ENCODE measurements around the gene FAM170B. TPM values are rescaled to one million over a fixed set of nuclear protein-coding genes. Genes with fewer than 3 reads are reported as not detected.

The FAM170B gene
- total RNA-seq: not detected in 2 replicates

GRCh38 chr10:49133706-49134248 is at the start of gene FAM170B:
FAM170B (minus strand) TSS chr10:49134021; CDS start chr10:49133918, 103 bp downstream.
- no peak within 1 kb of the TSS for H3K27ac Mint-ChIP-seq
- no peaks in the 10 kb centered on the region for H3K4me1 Mint-ChIP-seq
- H3K27me3 Mint-ChIP-seq: peaks cover 8% of the 10 kb centered on the region
- no peak within 1 kb of the TSS for H3K4me3 Mint-ChIP-seq
- no peaks in the 10 kb centered on the region for H3K36me3 Mint-ChIP-seq (ENCODE audit: low read depth)
- H3K9me3 Mint-ChIP-seq: no peaks in the 10 kb centered on the region
- no peak for DNase-seq
- intact Hi-C loops (cut with micrococcal nuclease): no loop called here

GRCh38 chr10:49182776-49183175 is 49.0 kb upstream of the FAM170B start:
- Mint-ChIP-seq H3K27me3 (peaks cover 2% of the 10 kb centered on the region), H3K9me3 (peaks cover 3% of the 10 kb centered on the region), H3K4me3 (no peak overlapping the region), H3K27ac (peak overlapping the region; percentile 73), H3K36me3 (ENCODE audit: low read depth) (peaks cover 24% of the 10 kb centered on the region), H3K4me1 (peaks cover 59% of the 10 kb centered on the region)
- DNase-seq: no peak
- intact Hi-C loops (cut with micrococcal nuclease): loop anchor here (5.0 to 10.0 kb wide), 5 partner anchors 175 to 1440 kb away; partner anchors contain the start of gene SGMS1

GRCh38 chr10:49180444-49180860 is 46.6 kb upstream of the FAM170B start:
- no peaks in the 10 kb centered on the region for H3K27me3 Mint-ChIP-seq
- peak overlapping the region; percentile 26 for H3K4me3 Mint-ChIP-seq
- H3K27ac Mint-ChIP-seq: peak overlapping the region; percentile 91
- peaks cover 3% of the 10 kb centered on the region for H3K9me3 Mint-ChIP-seq
- peaks cover 66% of the 10 kb centered on the region for H3K4me1 Mint-ChIP-seq
- peaks cover 26% of the 10 kb centered on the region for H3K36me3 Mint-ChIP-seq (ENCODE audit: low read depth)
- intact Hi-C loops (cut with micrococcal nuclease): loop anchor here (5.0 to 10.0 kb wide), 5 partner anchors 177 to 1442 kb away; partner anchors contain the start of gene SGMS1
- no peak for DNase-seq

GRCh38 chr10:49179699-49180443 is 46.0 kb upstream of the FAM170B start:
- H3K27ac Mint-ChIP-seq: peak overlapping the region; percentile 91
- peaks cover 66% of the 10 kb centered on the region for H3K4me1 Mint-ChIP-seq
- H3K27me3 Mint-ChIP-seq: no peaks in the 10 kb centered on the region
- H3K9me3 Mint-ChIP-seq: peaks cover 3% of the 10 kb centered on the region
- peak; percentile 56 for DNase-seq
- intact Hi-C loops (cut with micrococcal nuclease): loop anchor here (5.0 to 10.0 kb wide), 5 partner anchors 177 to 1442 kb away; partner anchors contain the start of gene SGMS1
- H3K36me3 Mint-ChIP-seq (ENCODE audit: low read depth): peaks cover 26% of the 10 kb centered on the region
- peak overlapping the region; percentile 26 for H3K4me3 Mint-ChIP-seq

- H3K4me3 Mint-ChIP-seq: peak overlapping the region; percentile 69
- no peaks in the 10 kb centered on the region for H3K27me3 Mint-ChIP-seq
- peaks cover 23% of the 10 kb centered on the region for H3K36me3 Mint-ChIP-seq (ENCODE audit: low read depth)
- peak overlapping the region; percentile 95 for H3K27ac Mint-ChIP-seq
- DNase-seq: peak; percentile 54
- H3K4me1 Mint-ChIP-seq: peaks cover 57% of the 10 kb centered on the region
- intact Hi-C loops (cut with micrococcal nuclease): no loop called here
- H3K9me3 Mint-ChIP-seq: peaks cover 3% of the 10 kb centered on the region
Measured at GRCh38 chr10:49178489-49179471, 45.0 kb upstream of the FAM170B start.

- Mint-ChIP-seq H3K27me3 (no peaks in the 10 kb centered on the region), H3K4me1 (peaks cover 54% of the 10 kb centered on the region), H3K9me3 (peaks cover 3% of the 10 kb centered on the region), H3K27ac (peak overlapping the region; percentile 95), H3K4me3 (peak overlapping the region; percentile 69), H3K36me3 (ENCODE audit: low read depth) (peaks cover 21% of the 10 kb centered on the region)
- intact Hi-C loops (cut with micrococcal nuclease): loop anchor here (1.0 to 2.0 kb wide), 5 partner anchors 13 to 361 kb away; partner anchors contain the start of gene ERCC6
- peak; percentile 88 for DNase-seq
Measured at GRCh38 chr10:49177391-49178355, 43.9 kb upstream of the FAM170B start.

GRCh38 chr10:49176310-49177268 is 42.8 kb upstream of the FAM170B start:
- peaks cover 48% of the 10 kb centered on the region for H3K4me1 Mint-ChIP-seq
- peaks cover 3% of the 10 kb centered on the region for H3K9me3 Mint-ChIP-seq
- peak overlapping the region; percentile 95 for H3K27ac Mint-ChIP-seq
- H3K36me3 Mint-ChIP-seq (ENCODE audit: low read depth): peaks cover 19% of the 10 kb centered on the region
- no peak for DNase-seq
- peak overlapping the region; percentile 69 for H3K4me3 Mint-ChIP-seq
- intact Hi-C loops (cut with micrococcal nuclease): loop anchor here (1.0 to 2.0 kb wide), 5 partner anchors 12 to 362 kb away; partner anchors contain the start of gene ERCC6
- no peaks in the 10 kb centered on the region for H3K27me3 Mint-ChIP-seq

GRCh38 chr10:49175587-49176309 is 41.9 kb upstream of the FAM170B start:
- peak overlapping the region; percentile 95 for H3K27ac Mint-ChIP-seq
- H3K27me3 Mint-ChIP-seq: no peaks in the 10 kb centered on the region

GRCh38 chr10:49174926-49175500 is 41.2 kb upstream of the FAM170B start:
- Mint-ChIP-seq H3K4me1 (peaks cover 37% of the 10 kb centered on the region), H3K27ac (no peak overlapping the region), H3K36me3 (ENCODE audit: low read depth) (peaks cover 10% of the 10 kb centered on the region), H3K9me3 (no peaks in the 10 kb centered on the region), H3K27me3 (no peaks in the 10 kb centered on the region), H3K4me3 (no peak overlapping the region)
- no peak for DNase-seq
- intact Hi-C loops (cut with micrococcal nuclease): no loop called here

More at GRCh38 chr10:49175587-49176309, 41.9 kb upstream of the FAM170B start:
- peak; percentile 53 for DNase-seq
- Mint-ChIP-seq H3K36me3 (ENCODE audit: low read depth) (peaks cover 14% of the 10 kb centered on the region), H3K4me1 (peaks cover 41% of the 10 kb centered on the region), H3K9me3 (peaks cover 2% of the 10 kb centered on the region), H3K4me3 (no peak overlapping the region)
- intact Hi-C loops (cut with micrococcal nuclease): loop anchor here (2.0 kb wide), 2 partner anchors 99 to 363 kb away; partner anchors contain the start of gene ERCC6

- intact Hi-C loops (cut with micrococcal nuclease): no loop called here
- H3K27me3 Mint-ChIP-seq: no peaks in the 10 kb centered on the region
- no peaks in the 10 kb centered on the region for H3K9me3 Mint-ChIP-seq
- no peak overlapping the region for H3K27ac Mint-ChIP-seq
- no peak for DNase-seq
- H3K4me1 Mint-ChIP-seq: peaks cover 34% of the 10 kb centered on the region
- no peak overlapping the region for H3K4me3 Mint-ChIP-seq
- H3K36me3 Mint-ChIP-seq (ENCODE audit: low read depth): peaks cover 10% of the 10 kb centered on the region
Measured at GRCh38 chr10:49174261-49174925, 40.6 kb upstream of the FAM170B start.
